Naive B cell (primary cell): ENCODE results near the gene ADGRL1. TPM values are rescaled to one million over a fixed set of nuclear protein-coding genes. Genes with fewer than 3 reads are reported as not detected.

ENCODE experiments used
- ATAC-seq, 2 donors: fragments of 150-1000 bp; cut with Tn5 transposase; 2 replicates each; pipeline ENCODE4 v1.10.0; 2021; ENCODE audit warnings: low read depth in 2 of 2, mild to moderate bottlenecking in 2 of 2, moderate library complexity in 2 of 2
- DNase-seq: peaks from one replicate; pipeline ENCODE4 v3.0.0; 2022
- H3K27ac Mint-ChIP-seq, 6 donors: one replicate each; pipeline ENCODE4 v1.8.0; 2020 to 2022; ENCODE audit warnings: mild to moderate bottlenecking in 6 of 6, mixed read lengths in 6 of 6, moderate library complexity in 5 of 6, inconsistent platforms in 2 of 6
- H3K27me3 Mint-ChIP-seq, 3 donors: one replicate each; pipeline ENCODE4 v1.8.0; 2021 to 2022; ENCODE audit warnings: mixed read lengths in 3 of 3, mild to moderate bottlenecking in 1 of 3
- H3K36me3 Mint-ChIP-seq, 2 donors: one replicate each; pipeline ENCODE4 v1.8.0; 2020 to 2022; ENCODE audit warnings: mixed read lengths in 2 of 2, inconsistent platforms in 1 of 2, mild to moderate bottlenecking in 1 of 2
- H3K4me1 Mint-ChIP-seq, 3 donors: one replicate each; pipeline ENCODE4 v1.8.0; 2020 to 2022; ENCODE audit warnings: mixed read lengths in 3 of 3, inconsistent platforms in 1 of 3, mild to moderate bottlenecking in 1 of 3, moderate library complexity in 1 of 3
- H3K4me3 Mint-ChIP-seq, 8 donors: one replicate each; pipeline ENCODE4 v1.8.0; 2020 to 2022; ENCODE audit warnings: mild to moderate bottlenecking in 8 of 8, mixed read lengths in 8 of 8, moderate library complexity in 8 of 8, inconsistent platforms in 2 of 8
- H3K9me3 Mint-ChIP-seq, 7 donors: one replicate each; pipeline ENCODE4 v1.8.0; 2020 to 2022; ENCODE audit warnings: mixed read lengths in 7 of 7, mild to moderate bottlenecking in 5 of 7, inconsistent platforms in 2 of 7, moderate library complexity in 1 of 7
- polyA plus RNA-seq, 6 donors: library from polyadenylated mRNA; unstranded; fragments of 300-500 nt; fragmentation: Illumina TruSeq; gene quantifications; one replicate each; pipeline ENCODE4 v1.2.3, GENCODE V29; 2021; ENCODE audit warnings: low read depth in 6 of 6

The ADGRL1 gene
- polyA plus RNA-seq, 6 donors from 2014 or later, result not detected

GRCh38 chr19:14159059-14159458 is 46.9 kb downstream of the ADGRL1 start:
- Mint-ChIP-seq H3K27me3 (no peaks in the 10 kb centered on the region), H3K9me3 (no peaks in the 10 kb centered on the region), H3K36me3 (no peaks in the 10 kb centered on the region), H3K4me1 (peaks cover 0 to 3% (median 0%) of the 10 kb centered on the region in 3 donors), H3K27ac (no peak overlapping the region), H3K4me3 (no peak overlapping the region)
- no peak for ATAC-seq
- DNase-seq, result no peak

GRCh38 chr19:14158276-14159023 is 47.5 kb downstream of the ADGRL1 start:
- Mint-ChIP-seq H3K27me3 (no peaks in the 10 kb centered on the region), H3K9me3 (no peaks in the 10 kb centered on the region), H3K36me3 (no peaks in the 10 kb centered on the region), H3K4me1 (peaks cover 0 to 3% (median 0%) of the 10 kb centered on the region in 3 donors), H3K27ac (peak overlapping the region in 1 of 6 donors; percentile 28), H3K4me3 (peak overlapping the region in 1 of 8 donors; percentile 44)
- no peak for DNase-seq
- no peak for ATAC-seq

GRCh38 chr19:14156971-14157717 is 48.8 kb downstream of the ADGRL1 start:
- ATAC-seq, result no peak
- no peak overlapping the region for H3K4me3 Mint-ChIP-seq
- no peak for DNase-seq
- H3K27me3 Mint-ChIP-seq, result no peaks in the 10 kb centered on the region
- H3K4me1 Mint-ChIP-seq, result peaks cover 0 to 3% (median 0%) of the 10 kb centered on the region in 3 donors
- H3K27ac Mint-ChIP-seq, result no peak overlapping the region
- no peaks in the 10 kb centered on the region for H3K36me3 Mint-ChIP-seq
- H3K9me3 Mint-ChIP-seq, result no peaks in the 10 kb centered on the region

DNA sequence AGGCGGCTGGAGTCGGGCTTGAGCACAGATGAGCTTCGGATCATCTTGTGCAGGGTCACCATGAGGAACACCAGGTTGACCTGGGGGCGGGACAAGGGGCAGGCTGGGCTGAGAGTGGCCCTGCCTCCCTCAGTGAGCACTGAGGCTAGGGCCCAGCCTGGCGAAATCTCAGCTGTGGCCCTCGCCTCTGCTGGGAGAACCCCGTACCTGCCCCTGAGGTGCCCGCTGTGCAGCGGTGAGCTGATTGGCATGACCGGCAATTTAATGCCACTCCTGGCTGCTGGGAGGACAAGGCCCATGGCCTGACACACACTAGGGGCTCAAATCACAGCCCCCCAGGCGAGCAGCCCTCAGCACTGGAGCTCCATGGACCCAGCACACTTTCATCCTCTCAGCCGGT is 49.8 kb downstream of the ADGRL1 start:
- peaks cover 0 to 3% (median 0%) of the 10 kb centered on the region in 3 donors for H3K4me1 Mint-ChIP-seq
- H3K9me3 Mint-ChIP-seq, result no peaks in the 10 kb centered on the region
- H3K27ac Mint-ChIP-seq, result no peak overlapping the region
- DNase-seq (no peak), ATAC-seq (no peak)
- no peaks in the 10 kb centered on the region for H3K27me3 Mint-ChIP-seq
- no peaks in the 10 kb centered on the region for H3K36me3 Mint-ChIP-seq
- H3K4me3 Mint-ChIP-seq, result no peak overlapping the region

DNA sequence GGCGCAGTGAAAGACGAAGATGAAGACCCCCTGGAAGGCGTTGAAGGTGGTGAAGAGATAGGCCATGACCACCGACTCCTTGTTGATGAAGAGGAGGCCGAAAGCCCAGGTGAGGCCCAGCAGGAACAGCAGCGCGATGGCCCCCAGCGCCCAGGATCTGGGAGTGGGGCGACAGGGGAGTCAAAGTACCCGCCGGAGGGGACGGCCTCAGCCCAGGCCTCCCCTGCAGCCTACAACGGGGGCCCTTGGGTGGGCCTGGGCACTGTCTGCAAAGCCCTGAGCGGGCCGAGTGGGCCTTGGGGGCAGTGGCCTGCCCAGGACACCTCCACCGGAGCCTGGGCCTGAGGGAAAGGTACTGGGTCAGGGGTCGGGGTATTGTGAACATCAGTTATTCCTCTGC is 50.6 kb downstream of the ADGRL1 start:
- no peak overlapping the region for H3K4me3 Mint-ChIP-seq
- peak overlapping the region in 2 of 6 donors; percentile 26 to 64 for H3K27ac Mint-ChIP-seq

GRCh38 chr19:14152713-14153112 is 53.3 kb downstream of the ADGRL1 start:
- DNase-seq, result no peak
- Mint-ChIP-seq H3K4me3 (no peak overlapping the region), H3K9me3 (no peaks in the 10 kb centered on the region), H3K36me3 (no peaks in the 10 kb centered on the region), H3K4me1 (peaks cover 18 to 25% (median 22%) of the 10 kb centered on the region in 3 donors), H3K27me3 (no peaks in the 10 kb centered on the region), H3K27ac (peak overlapping the region in 1 of 6 donors; percentile 70)
- no peak for ATAC-seq

More for the DNA sequence above, 50.6 kb downstream of the ADGRL1 start:
- H3K27me3 Mint-ChIP-seq, result no peaks in the 10 kb centered on the region
- no peaks in the 10 kb centered on the region for H3K36me3 Mint-ChIP-seq
- H3K4me1 Mint-ChIP-seq, result peaks cover 0 to 3% (median 0%) of the 10 kb centered on the region in 3 donors
- DNase-seq (no peak), ATAC-seq (no peak)
- H3K9me3 Mint-ChIP-seq, result no peaks in the 10 kb centered on the region

DNA sequence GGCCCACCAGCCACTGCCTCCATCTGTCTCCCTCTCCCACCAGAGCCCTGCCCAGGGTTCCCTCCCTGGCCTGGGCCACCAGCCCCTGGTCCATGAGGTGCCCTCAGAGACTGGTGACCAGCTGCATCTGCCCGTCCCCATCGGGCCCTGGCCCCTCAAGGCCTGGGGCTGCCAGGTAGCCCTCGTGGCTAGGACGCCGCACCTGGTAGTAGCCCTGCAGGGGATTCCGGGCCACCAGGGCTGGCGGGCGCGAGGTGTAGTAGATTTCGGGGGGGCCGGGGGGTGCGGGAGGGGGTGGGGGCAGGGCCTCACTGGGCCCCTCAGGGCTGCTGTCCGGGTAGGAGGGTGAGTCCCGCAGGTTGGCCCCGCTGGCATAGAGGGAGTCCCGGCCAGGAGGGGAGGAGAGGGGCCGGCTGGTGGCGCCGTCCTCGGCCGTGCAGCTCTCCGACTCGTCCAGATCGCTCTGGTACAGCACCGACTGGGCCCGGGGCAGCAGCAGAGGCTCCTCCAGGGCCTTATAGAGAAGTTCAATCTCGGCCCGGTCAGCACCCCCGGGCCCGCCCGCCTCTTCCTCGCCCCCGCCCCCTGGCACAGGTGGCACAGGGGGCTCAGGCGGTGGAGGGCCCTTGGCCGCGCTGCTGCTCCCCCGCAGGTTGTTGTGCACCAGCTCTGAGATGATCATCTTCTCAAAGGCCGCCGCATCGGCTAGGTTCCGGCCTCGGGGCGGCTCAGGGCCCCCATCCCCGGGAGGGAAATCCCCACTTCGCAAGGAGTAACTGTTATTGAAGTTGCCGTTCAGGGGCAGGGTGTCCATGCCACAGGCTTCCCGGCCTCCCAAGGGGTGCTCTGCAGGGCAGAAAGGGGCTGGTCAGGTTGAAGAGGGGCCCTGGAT is 55.0 kb downstream of the ADGRL1 start:
- no peaks in the 10 kb centered on the region for H3K27me3 Mint-ChIP-seq
- DNase-seq, result no peak
- peaks cover 27 to 37% (median 30%) of the 10 kb centered on the region in 3 donors for H3K4me1 Mint-ChIP-seq
- H3K9me3 Mint-ChIP-seq, result no peaks in the 10 kb centered on the region
- no peak for ATAC-seq
- no peaks in the 10 kb centered on the region for H3K36me3 Mint-ChIP-seq
- H3K4me3 Mint-ChIP-seq, result peak overlapping the region in 2 of 8 donors; percentile 8 to 25
- H3K27ac Mint-ChIP-seq, result peak overlapping the region in 1 of 6 donors; percentile 41

GRCh38 chr19:14150041-14150769 is 55.8 kb downstream of the ADGRL1 start:
- Mint-ChIP-seq H3K36me3 (no peaks in the 10 kb centered on the region), H3K27ac (peak overlapping the region in 3 of 6 donors; percentile 29 to 99 (median 87)), H3K4me1 (peaks cover 27 to 43% (median 36%) of the 10 kb centered on the region in 3 donors), H3K4me3 (peak overlapping the region in 7 of 8 donors; percentile 82 to 92 (median 84)), H3K27me3 (no peaks in the 10 kb centered on the region), H3K9me3 (no peaks in the 10 kb centered on the region)
- DNase-seq (no peak), ATAC-seq (no peak)

- no peaks in the 10 kb centered on the region for H3K9me3 Mint-ChIP-seq
- no peaks in the 10 kb centered on the region for H3K27me3 Mint-ChIP-seq
- H3K27ac Mint-ChIP-seq, result peak overlapping the region in 5 of 6 donors; percentile 79 to 99 (median 87)
- ATAC-seq (peak; percentile 74 to 78), DNase-seq (peak; percentile 32)
- H3K4me3 Mint-ChIP-seq, result peak overlapping the region; percentile 56 to 92 (median 84)
- no peaks in the 10 kb centered on the region for H3K36me3 Mint-ChIP-seq
- H3K4me1 Mint-ChIP-seq, result peaks cover 32 to 43% (median 36%) of the 10 kb centered on the region in 3 donors
These were observed 56.4 kb downstream of the ADGRL1 start for GRCh38 chr19:14149509-14149994.

- no peaks in the 10 kb centered on the region for H3K9me3 Mint-ChIP-seq
- peak overlapping the region in 4 of 6 donors; percentile 87 to 99 (median 89) for H3K27ac Mint-ChIP-seq
- H3K4me1 Mint-ChIP-seq, result peaks cover 32 to 43% (median 36%) of the 10 kb centered on the region in 3 donors
- ATAC-seq (no peak), DNase-seq (no peak)
- peak overlapping the region; percentile 56 to 92 (median 84) for H3K4me3 Mint-ChIP-seq
- no peaks in the 10 kb centered on the region for H3K36me3 Mint-ChIP-seq
- no peaks in the 10 kb centered on the region for H3K27me3 Mint-ChIP-seq
These were observed 57.1 kb downstream of the ADGRL1 start for GRCh38 chr19:14148751-14149410.

DNA sequence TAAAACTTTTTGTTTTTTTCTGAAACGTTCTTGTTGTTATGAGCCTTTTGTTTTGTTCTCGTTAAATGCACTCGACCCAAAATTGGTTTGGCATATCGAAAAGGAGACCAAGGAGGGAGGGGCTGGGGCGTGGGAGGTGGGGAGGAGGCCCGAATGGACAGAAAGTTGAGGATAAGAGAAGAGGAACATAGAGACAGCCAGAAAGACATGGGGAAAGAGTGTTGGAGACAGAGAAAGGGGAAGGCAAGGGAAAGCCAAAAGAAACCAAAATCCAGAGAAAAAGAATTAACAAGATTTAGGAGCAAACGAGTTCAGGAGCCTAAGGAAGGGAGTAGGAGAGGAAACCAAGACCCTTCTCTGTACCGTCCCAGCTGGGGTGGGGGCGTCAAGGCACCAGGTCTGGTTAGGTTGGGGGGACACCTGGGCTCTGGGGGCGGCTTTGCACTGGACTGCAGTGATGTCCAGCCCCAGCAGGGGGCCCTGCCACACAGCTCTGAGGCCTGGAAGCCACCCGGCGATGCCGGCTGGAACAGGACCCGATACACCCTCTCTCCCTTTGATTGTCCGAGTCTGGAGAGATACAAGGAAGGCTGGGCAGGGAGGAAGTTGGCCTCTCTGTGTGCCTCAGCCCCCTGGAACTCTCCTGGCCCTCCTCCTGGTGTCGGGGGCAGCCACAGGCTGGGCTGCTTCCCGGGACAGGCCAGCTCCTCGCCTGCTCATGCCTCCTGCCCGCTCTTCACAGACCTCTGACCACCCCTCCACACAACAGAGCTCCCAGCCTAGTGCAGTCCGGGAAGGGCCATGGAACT is 58.0 kb downstream of the ADGRL1 start:
- DNase-seq, result no peak
- ATAC-seq, result peak; percentile 61 to 65

More for the DNA sequence above, 58.0 kb downstream of the ADGRL1 start:
- no peaks in the 10 kb centered on the region for H3K9me3 Mint-ChIP-seq
- peak overlapping the region; percentile 3 to 93 (median 72) for H3K27ac Mint-ChIP-seq
- no peaks in the 10 kb centered on the region for H3K27me3 Mint-ChIP-seq
- H3K36me3 Mint-ChIP-seq, result no peaks in the 10 kb centered on the region
- peaks cover 32 to 43% (median 36%) of the 10 kb centered on the region in 3 donors for H3K4me1 Mint-ChIP-seq
- H3K4me3 Mint-ChIP-seq, result peak overlapping the region in 6 of 8 donors; percentile 5 to 84 (median 57)
